Stimulated activated CD4-positive, alpha-beta T cell treated with anti-CD3 and anti-CD28 coated beads, Interleukin-12 subunit alpha, Interleukin-12 subunit beta, amount 100 ng/mL, for 24 hours (primary cell): ENCODE measurements around the gene CLIC5.
"Not testable (repeated sequence)": the region's sequence is repeated elsewhere in the genome, so short reads cannot be mapped to it uniquely, and the experiment has no call there.

Source experiments
- DNase-seq, 2 experiments: peaks; one replicate each; pipeline ENCODE4 v3.0.0-alpha.2; 2020; ENCODE audit warnings: low read depth in 2 of 2

Gene CLIC5

DNA sequence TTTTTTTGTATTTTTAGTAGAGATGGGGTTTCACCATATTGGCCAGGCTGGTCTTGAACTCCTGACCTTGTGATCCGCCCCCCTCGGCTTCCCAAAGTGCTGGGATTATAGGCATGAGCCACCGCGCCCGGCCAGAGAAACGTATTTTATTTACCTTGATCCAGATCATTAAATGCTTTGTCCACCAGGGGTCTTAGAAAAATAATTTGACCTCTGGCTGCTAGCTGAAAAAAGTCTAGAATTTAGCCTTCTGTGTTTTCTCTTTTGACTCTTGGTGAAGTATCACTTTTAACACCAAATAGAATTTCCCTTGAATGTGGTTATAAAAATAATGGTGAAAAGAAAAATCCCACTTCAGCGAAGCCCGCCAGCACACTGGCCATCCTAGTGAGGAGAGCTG lies 89.2 kb downstream of the CLIC5 start:
- not testable (repeated sequence) for DNase-seq

DNA sequence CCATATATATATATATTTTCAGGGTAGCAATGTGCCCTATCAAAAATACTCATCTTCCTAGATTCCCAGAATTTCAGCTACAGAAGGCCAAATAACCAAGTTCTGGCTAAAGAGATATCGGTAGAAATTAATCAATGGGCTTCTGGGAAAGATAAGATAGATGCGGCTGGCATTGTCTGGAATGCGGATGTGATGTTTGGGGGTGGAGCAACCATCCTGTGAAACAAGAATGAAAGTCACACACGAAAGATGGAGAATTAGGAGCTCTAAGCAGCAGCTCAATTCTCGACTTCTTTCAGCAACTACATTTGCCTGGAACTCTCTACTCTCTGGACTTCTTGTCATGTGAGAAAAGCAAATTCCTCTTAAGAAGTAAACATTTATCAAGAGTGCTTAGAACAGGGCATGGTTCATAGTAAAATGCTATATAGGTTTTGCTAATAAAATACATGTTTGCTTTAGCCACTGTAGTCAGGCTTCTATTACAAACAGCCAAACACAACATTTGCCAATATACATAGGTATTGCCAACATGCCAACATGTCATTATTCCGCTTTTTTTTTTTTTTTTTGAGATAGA lies 90.8 kb downstream of the CLIC5 start:
- DNase-seq, result no peak

DNA sequence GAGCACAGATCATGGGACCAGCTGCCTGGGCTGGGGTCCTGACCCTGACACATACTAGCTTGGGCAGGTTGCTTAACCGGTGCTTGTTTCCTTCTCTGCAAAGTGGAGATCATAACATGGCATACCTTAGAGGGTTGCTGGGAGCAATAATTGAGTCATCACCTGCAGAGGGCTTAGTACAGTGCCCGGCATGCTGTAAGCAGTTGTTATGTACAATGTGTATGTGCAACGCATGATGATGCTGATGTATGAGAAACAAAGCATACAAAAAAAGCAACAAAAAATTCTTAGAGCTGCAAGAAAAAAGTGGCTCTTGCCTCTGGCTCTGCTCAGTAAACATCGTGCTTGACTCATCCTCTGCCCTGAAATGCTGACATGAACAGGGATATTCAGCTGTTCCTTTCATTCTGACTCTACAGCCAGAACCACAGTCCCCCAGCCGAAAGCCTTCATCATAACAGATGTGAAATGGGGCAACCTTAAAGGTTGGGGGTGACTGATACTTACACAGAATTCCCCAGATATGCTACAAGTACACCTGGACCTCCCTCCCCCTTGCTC lies 91.7 kb downstream of the CLIC5 start:
- DNase-seq, result peak; percentile 14 to 55

DNA sequence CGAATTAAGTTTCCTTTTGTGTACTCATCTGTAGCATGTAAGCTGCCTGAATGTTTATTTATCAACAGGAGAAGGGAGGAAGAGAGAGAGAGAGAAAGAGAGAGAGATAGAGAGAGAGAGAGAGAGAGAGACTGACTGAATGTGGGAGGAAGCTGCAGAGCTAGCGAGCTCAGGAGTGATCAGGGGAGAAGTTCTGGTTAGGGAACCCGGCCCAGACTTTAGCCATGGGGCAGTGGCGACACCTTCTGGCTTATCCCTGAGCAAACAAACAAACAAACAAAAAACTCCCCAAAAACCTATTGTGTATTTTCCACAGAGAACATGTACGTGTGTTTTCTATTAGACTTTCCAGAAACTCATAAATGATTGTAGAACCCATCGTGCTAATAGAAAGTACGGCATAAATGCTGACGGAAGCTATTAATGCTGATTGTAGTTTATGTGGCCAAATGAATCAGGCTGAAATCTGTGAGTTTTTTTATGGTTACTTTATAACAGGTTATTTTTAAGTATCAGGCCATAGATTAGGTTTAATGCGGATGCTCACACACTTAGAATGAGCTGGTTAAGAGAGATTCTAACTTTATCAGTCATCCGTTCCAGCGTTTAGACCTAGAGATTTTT lies 92.8 kb downstream of the CLIC5 start:
- DNase-seq, result peak; percentile 14 to 42

DNA sequence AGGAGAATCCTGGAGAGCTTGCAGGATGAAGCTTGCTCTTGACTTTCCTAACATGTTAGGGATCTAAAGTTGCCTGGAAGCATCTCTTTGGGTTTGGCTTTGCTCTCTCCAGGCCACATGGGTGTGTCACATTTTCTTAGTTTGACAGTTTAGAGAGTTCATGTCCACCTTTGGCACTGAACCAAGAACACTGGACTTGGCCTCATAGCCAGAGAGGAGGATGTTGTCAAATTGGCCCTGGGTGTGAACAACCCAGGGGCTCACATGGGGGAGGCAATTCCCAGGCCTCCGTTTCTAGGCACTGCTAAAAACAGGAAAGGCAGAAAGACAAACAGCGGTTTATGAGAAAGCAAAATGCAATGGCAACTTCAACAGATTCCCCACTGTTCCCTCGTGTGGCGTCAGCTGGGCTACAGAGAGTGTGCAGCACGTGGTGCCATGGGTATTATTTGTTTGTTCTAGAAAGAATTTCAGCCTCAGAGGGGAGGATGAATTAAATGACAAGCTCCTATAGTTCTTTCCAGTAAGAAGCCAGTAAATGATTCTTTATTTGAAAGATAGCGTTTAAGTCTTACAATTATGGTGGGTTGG lies 93.9 kb downstream of the CLIC5 start:
- DNase-seq, result no peak

DNA sequence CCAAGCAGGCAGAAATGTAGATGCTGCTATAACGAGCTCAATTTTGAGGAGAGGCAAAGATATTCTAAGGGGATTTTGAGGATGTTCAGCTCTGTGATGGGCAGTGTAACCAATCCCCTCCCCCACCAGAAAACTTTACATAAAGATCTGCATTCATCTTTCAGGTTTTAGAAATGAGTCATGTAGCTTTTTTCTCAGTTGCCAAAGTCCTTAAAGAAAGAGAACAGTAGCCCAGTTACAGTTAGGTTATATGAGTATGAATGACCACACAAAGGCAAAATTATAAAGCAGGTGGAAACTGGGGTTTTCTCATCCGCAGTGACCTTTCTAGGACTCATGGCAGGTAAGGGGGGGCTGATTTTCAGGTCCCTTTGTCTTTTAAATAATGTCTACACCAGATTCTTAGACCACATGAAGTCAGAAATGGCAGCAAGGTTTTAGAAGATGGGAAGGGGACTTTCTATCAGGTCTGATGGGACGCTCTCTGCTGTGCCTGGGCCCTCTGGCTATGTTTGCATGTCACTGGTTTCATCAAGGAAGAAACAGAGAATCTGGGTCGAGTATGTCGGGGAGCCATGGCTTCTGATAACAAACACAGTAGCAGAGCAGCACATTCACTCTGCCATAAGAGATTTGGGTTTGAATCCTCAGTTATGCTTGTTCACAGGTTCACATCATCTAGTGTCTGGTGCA lies 94.7 kb downstream of the CLIC5 start:
- no peak for DNase-seq

DNA sequence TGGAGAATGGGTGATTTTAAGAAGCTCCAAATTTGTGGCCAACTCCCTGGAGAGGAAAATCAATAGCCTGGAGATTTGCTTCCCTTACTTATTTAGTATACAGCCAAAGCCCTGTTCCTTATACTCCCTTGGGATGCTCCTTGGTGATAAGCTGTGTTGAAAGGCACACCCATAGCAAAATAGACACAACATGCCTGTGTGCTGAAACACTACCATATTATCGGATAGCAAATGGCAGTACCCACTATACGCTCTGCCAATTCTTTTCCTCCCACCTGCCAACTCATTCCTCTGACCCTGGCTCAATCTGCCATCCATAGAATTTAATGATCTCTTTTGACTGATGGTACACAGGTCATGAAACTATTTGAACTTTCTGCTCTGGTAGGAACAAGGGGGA lies 98.2 kb downstream of the CLIC5 start:
- no peak for DNase-seq

DNA sequence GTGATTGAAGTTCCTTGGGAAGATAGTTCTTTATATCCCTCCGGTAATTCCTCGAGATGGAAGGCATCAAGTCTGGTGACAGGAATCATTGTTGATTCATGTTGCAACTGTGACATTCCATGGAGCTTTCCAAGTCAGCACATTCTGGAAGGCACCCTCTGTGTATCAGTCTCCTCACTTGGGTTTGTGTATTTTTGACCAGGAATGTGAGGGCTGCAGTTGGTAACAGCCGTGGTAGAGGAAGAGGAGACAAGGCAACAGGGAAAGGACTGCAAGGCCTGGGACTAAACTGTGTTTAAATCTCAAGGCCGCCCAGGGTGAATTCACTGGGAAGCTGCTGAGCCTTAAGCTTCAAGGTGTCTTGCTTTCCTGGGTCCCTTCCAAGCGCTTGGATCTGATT lies 99.0 kb downstream of the CLIC5 start:
- no peak for DNase-seq

DNA sequence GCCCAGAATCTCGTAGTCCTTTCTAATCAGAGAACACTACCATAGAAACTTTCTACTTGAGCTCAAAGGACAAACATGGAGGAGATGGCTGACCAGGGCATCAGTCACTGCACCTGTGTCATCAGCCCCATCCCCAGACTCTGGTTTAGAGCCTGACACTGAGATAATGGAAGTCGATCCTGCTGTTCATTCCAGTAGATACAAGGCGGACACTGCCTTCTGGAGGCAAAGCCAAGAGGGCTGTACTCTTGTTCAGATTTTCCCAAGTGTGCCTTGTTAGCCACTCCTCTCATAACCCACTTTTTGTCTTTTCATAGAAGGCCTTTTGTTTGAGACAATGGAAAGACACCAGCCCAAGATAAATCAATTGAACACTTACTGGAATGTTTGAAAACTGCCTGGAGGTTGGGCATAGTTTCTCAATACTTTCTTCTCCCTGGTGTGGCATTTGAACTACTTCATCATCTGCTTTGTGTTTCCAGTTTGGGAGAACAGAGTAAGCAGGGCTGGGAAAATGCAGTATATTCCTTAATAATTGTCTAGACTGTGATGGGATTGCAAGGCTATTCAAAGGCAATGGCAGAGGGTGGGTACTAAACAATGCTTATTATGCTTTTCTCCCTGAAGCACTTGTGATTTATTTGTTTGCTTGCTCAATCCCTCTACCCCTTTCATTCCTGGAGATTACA lies 99.7 kb downstream of the CLIC5 start:
- DNase-seq, result no peak

DNA sequence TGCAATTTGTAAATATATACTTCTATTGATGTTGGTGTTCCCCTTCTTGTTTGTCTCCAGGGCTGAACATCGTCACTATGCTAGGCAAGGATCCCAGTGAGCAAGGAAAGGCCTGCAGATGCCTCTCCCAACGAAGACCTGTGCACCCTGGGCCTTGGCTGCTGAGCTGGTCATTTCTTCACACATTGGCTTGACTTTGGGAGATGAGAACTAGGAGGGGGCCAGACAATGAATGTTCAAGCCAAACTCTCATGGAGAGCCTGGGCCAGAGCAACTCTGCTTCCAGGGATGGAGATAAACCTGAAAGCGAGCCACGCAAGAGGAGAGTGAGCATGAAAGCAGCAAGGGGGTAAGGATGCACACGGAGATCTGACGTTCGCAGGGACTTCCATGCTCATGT lies 104.0 kb downstream of the CLIC5 start:
- DNase-seq, result no peak

DNA sequence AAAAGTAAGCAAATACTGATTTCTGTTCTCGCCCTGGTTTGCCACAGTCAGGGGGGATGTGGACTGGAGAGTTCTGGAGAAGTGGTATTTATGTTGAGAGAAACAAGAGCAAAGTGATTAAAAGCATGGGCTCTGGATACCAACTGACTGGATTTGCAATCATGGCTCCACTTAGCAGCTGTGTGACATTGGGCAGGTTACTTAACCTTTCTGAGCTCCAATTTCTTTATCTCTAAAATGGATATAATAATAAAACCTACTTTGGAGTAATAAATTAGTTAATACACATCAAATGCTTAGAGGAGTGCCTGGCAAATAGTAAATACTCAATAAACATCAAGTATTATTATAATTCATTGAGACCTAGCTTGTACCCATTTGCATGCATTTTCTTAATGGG lies 111.7 kb downstream of the CLIC5 start:
- DNase-seq, result no peak

DNA sequence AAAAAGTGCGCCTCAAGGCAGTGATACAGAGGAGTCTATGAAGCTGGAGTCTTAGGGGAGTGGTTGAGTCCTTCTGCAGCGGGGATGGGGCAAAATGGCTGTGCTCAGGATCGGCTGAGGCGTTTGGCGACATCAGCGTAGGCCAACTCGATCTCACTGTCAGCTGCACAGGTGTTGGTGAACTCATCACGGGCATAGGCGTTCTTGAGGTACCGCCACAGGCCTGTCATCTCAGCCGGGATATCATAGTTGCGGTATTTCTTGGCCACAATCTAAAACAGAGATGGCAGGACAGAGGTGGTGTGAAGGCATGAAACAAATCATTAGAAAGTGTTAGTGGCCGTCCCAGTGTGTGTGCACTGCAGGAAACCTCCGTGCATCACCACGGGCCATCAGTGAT lies 112.7 kb downstream of the CLIC5 start:
- no peak for DNase-seq

DNA sequence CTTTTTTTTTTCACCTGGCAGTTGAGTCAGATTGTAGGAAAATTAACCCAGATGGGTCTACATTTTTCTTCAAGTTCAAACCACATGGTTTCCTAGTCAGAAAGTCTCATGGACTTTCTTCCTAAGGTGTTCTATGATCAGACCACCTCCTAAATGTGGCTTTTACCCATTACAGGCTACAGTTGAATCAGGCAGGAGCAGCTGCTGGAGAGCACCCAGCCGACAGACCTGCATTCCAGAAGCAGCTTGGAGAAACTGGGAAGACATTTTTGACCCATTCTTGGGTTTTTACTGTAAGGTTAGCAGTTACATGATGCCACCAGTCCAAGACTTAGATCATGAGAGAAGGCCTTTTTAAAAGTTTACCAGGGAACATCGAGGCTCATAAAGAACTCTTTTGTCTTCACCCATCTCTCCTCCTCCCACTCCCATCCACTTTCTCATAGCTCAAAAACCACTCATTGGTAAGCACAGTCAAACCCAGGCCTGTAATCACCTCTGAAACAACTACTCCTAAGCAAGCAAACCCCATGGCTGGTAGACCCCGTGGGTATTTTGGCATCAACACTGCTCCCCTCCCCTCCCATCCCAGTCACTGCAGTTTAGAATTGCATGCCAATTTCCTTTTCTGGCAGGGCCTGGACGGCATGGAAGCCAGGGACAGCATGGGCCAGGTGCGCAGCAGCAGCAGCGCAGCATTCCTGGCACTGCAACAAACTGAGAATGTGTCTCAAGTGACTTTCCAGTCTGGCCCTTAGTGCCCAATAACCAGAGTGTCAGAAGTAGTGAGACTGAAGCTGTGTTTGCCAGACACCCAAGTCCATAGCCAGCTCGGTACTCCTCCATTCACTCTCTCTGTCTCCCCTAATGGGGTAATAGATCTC lies 113.7 kb downstream of the CLIC5 start:
- no peak for DNase-seq

DNA sequence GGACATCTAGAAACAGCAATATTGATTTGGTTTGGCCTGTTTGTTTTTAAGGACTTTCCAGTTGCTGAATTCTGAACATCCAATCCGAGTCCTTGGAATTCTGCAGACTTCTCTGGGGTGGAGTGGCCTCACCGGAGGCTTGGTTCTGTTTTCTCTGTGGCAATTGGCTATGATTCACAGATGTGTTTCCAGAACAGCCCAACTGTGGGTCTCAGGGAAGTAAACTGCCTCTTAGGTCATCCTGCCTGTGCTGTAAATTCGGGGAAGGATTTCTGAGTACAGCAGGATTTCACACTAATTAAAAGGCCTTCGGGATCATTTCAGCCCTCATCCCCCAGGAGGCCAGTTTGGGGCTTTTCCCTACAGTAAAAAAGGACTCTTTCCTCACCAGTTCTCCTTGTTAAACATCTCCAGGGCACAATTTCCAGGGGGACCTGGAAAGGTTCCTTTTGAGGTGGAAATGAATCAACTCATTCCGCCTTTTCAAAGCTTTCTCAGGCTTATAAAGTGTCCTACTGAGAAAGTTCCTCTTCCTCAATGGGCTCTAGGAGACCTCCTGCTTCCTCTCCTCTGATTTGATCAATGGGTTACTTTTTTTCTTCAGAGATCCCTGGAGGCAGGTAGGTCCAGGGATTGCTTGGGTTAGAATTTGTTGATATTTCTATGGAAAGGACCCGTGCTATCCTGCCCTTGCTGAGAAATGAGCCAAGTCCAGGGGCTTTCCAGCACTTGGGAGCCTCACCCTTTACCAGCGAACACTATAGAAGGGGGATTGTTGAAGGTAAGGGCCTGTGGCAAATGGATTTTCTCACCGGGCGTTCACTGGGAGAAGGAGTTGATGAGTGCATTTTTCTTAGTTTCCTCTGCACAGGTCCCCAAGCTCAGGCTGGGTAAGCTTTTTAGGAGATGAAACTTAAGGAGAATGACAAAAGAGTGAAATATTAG lies 114.6 kb downstream of the CLIC5 start:
- no peak for DNase-seq

DNA sequence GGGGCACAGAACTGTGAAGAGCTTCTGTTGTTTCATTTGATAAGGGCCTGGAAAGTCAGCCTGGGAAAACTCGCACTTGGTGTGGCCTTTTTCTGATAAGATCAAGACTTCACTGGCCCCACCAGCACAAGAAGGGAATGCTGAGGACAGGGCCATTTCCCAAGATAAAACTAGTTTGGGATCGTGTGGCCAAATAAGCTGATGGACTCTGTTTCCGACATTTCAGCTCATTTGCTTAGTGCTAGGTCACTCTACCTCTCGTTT lies 116.0 kb downstream of the CLIC5 start:
- DNase-seq, result no peak

DNA sequence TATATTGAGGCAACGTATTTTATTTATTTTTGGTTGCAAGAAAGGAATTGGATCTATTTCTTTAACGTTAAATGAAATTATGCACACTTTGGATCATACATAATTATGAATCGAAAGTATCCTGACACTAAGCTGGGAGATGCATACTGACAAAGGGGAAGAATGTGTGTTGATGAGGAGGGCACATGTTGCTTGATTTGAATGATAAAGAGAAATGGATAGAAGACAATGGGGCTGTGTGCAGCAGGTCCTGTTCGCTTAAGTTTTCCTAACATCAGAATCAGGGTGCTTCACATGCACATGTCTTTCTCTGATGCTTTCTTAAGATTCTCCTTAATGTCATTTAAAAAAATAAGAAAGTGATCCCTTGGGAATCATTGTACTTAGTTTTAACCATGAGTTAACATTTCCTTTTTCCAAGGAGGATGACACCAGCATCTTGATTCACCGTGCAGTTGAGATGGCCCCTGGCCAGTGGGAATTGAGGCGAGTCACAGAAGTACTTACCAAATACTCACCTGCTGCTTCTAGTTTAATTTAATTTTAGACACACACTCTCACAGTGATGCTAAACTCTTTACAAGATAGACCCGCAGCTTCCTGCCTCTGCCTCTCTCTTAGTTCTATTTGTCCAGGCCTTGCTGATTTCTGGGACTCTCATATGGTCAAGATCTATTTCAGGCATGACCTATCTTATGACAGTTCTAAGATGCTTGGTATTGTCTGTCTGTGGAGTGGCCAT lies 116.5 kb downstream of the CLIC5 start:
- no peak for DNase-seq

DNA sequence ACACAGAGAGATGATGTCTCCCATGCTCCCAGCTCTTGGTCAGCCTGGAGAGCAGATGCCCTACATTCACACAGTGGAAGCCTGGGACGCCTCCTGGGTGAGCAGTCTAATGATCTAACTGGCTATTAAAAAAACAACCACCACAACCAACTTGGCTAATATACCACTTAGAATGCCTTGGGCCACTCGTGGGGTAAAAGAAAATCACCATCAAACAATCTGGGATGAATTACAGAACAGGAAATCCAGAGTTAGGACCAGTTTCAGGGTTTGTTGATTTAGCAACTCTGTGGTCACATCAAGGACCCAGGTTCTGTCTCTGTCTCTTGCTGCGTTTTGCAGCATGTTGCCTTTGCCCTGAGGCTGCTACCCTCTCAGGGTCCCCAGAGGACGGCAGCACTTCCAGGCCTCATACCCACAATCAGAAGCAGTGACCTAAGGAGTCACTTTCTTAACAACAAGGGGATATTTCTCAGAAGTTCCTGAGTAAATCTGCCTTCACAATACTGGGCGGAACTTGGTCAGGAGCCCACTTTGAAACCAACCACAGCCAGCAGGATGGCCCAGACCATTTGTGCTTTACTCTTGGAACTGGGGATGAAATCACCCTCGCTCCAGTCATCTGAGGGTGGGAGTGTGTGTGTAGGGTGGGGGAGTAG lies 118.7 kb downstream of the CLIC5 start:
- DNase-seq, result no peak

DNA sequence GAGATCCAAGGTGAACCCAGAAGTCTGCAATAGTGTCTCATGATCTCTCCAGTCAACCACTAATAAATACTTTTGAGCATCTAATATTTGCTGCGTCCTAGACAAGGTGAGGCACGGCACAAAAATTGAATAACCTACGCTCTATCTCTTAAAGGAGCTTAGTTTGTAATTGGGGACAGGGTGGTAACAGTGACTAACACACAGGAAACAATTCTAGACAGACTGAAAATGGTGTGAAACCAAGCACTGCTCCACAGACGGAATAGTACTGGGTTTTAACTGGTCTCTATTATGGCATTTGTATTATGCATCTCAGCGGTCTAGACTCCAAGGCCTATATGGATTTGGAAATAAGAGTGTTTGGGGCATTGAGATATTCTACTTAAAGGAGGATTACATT lies 120.1 kb downstream of the CLIC5 start:
- DNase-seq, result no peak

DNA sequence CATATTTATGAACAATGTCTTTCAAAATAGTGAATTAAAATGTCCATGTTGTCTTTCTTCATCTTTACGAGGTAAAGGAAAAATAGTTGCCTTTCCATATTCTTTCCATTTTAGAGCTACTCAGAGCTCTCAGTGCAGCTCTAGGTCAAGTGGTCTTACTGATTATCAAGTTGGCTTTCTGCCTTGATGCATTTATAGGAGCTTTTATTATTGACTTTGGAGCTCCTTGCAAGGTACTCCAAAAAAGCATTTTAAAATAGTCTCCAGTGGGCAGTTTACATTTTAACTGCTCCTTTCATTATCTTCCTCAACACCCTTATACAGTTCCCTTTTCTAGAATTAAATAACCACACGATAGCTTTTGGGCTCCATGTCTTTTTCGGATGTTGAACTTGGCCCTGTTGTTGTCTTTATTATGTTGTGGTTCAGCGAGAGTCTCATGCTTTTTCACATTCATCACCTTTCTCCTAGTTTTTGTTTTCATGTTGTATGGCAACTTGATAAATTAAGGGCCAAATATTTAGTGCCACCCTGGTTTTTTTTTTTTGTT lies 122.9 kb downstream of the CLIC5 start:
- no peak for DNase-seq
